ENCODE data around the gene RBMS3. TPM values are rescaled to one million over a fixed set of nuclear protein-coding genes. Genes with fewer than 3 reads are reported as not detected.
"Not testable (repeated sequence)": the region's sequence is repeated elsewhere in the genome, so short reads cannot be mapped to it uniquely, and the experiment has no call there.

The RBMS3 gene
- total RNA-seq, 2 donors from 2014 or later, result 87.1 to 109 TPM

DNA sequence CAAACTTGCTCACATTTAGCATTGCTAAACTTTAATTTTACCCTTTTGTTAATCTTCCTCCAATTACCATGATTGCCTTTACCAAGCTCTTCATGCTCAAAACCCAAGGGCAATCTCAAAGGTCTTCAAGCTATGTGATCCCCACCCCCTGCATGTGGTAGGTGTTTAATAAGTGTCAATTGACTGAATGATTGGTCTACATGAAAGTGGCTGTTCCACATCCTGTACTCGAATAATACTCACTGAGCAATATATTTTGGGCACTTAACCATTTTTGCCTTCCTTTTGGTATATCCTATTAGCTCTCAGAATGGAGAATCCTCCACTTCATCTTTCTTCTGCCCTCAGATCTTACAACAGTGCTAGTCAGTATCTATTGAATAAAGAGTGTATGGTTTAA lies 17.1 kb downstream of the RBMS3 start:
- intact Hi-C loops (cut with DNase I), result loop anchor here in 1 of 2 donors (10.0 kb wide), 1 partner anchor 47 kb away; no protein-coding TSS in a partner anchor
- no peak for DNase-seq (ENCODE audit: low spot score)

DNA sequence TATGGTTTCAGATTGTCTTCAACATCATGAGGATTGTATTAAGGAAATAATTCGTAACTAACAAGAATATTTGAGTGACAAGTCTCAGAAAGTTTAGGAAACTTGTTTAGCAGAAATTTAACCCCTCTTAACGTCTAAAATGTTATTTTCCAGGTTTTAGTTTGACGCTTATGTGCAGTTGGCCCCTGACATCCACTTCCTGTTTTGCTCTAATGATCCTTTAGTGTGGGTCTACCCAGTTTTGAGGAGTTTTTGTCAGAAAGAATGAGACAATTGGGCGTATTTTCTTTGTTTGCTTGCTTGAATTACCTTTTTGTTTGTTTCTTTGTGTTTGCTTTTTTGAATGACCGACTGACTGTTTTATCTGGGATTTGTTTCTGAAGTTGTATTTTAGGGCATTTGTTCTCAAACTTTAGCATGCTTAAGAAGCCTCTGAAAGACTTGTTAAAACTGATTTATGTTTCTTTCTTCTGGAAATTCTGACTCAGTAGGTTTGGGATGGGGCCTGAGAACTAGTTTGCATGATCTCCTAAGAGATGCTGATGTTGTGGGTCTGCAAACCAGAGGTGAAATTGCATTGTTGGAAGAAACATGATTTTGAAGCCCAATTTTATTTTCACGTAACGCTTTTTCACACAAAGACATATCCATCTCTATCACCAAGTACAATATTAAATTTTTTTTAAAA lies 20.6 kb downstream of the RBMS3 start:
- DNase-seq (ENCODE audit: low spot score), result no peak
- intact Hi-C loops (cut with DNase I), result no loop called here

DNA sequence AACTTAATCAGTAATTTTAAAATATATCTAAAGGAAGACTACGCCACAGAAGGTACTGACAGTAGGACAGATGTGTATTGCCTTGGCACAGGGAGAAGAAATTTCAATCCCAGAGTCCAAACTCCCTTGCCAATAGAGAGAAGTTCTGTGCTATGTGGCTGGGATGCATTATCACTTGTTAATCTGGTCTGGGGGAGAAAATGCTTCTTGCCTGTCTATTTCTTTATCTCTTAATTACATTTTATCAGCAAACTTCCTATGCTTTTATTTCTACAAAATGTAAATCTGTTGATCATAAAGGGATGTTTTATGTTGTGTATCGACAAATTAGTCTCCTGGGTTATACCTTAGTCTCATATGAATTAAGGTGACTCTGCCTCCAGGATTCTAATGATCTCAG lies 21.7 kb downstream of the RBMS3 start:
- DNase-seq (ENCODE audit: low spot score), result no peak
- intact Hi-C loops (cut with DNase I), result no loop called here

DNA sequence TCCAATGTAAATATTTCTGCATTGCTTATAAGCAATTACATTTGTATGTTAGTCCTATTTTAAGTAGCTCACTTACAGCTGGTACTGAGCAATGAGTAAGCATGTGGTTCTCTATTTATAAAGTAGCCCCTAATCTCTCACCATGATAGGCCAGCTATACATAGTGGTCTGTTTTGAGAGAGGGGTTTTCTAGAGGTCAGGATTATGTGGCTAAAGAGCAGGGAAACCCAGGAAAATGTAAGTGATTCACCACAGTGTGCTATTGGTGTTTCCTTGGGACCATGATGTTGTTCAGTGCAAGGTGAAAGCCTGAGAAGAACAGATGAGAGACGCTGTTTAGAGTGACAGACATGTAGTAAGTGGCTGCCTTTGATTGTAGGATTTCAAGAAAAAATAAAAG lies 26.4 kb downstream of the RBMS3 start:
- intact Hi-C loops (cut with DNase I), result no loop called here
- DNase-seq (ENCODE audit: low spot score), result no peak

DNA sequence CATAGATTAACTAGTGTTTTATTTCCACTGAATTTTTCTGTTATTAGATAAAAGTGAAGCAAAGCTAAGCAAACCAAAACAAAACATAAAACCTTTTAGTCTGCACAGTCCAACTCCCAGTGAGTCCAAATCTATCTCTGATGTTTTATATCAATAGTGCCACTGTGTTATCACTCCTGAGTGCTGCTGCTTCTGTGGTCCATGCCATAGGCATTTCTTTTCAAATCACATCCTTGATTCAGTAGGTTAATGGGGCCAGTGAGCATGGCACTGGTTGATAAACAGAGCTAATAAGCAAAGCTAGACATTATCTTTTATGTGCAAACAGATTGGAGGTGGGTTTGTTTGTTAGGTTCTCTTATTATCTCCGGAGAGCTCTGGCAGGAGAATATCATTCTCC lies 30.0 kb downstream of the RBMS3 start:
- DNase-seq (ENCODE audit: low spot score), result no peak
- intact Hi-C loops (cut with DNase I), result no loop called here

DNA sequence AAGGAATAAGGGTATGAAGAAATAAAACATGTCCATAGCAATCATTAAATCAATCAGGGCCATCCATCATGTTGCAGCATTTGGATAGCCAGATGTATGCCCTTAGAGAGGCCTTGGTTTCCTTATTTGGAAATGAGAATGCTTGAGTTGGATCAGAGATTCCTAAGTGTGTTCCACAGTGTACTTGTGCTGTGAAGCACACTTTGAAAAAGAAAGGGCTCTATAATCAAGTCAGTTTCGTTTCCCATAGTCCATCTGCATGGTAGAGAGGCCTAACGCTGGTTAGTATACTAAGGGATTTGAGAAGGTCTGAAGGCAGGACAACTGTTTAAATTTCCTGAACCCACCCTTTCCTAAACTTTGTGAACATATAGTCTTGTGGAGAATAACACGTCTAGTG lies 30.9 kb downstream of the RBMS3 start:
- intact Hi-C loops (cut with DNase I), result no loop called here
- no peak for DNase-seq (ENCODE audit: low spot score)

DNA sequence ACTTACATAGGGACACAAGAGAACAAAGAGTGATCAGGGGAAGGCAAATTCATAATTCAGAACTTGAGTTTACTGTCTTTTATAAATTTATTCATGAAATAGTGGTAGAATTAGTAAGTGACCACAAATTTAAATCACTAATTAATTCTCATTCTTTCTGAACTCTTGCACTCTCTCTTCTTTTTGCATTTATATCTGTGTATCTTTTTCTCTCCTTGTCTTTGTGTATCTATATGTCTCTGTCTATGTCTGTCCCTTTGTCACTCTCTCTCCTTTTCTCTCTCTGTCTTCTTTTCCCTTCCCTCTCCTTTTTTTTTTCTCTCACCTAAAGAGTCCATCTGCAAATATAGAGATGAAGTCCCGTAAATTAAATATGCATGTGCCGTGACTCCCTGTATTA lies 31.5 kb downstream of the RBMS3 start:
- no peak for DNase-seq (ENCODE audit: low spot score)
- intact Hi-C loops (cut with DNase I), result no loop called here

DNA sequence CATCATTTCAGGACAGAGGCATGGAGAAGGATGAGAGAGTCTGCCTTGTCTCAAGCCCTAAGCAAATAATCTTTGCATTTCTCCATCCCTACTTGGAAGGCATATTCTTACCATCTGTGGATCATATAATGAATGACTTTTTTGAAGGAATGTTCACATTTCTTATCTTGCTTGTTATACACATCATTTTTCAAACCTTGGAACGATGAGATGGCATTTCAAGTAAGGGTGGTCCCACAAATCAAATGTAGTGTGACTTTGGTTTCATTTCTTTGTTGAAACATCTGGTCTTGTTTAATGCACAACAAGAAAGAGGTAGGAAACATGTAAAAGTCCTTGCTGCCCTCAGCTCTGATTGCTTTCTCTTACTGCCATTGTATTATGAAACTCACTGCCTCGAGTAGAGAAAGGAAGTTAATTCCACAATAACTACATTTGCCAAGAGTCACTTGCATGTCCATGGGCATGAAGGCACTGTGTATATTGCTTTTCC lies 32.1 kb downstream of the RBMS3 start:
- intact Hi-C loops (cut with DNase I), result no loop called here
- no peak for DNase-seq (ENCODE audit: low spot score)

DNA sequence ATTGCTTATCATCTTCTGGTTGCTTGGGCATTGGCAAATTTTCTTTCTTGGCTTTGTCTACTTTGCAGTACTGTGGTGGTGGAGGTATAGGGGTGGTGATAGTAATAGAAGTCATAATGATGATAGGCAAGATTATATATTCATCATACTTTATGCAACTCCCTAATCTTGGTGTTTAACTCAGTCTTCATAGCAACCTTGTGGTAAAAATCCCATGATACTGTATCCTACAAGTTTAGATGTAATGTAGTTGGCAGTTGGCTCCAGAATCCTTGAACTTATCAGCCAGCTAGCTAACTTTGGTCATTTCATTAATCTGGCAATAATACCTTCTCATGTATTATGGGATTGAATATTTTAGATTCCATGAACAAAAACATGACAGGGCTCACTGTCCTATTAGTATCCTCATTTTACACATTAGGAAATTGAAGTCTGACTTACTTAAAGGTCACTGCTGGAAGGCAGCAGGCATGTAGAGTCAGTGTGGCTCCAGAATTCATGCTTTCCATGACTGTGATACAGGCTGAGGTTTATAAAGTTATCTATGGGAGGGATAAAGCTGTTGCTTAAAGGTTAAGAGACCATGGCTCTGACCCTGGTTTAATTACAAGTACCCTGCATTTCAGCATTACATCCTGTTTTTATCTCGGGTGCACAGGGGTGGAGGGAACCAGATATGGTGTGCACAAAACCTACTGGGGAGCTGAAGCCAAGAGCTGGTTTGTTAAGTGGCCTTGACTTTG lies 33.3 kb downstream of the RBMS3 start:
- intact Hi-C loops (cut with DNase I), result no loop called here
- DNase-seq (ENCODE audit: low spot score), result no peak

DNA sequence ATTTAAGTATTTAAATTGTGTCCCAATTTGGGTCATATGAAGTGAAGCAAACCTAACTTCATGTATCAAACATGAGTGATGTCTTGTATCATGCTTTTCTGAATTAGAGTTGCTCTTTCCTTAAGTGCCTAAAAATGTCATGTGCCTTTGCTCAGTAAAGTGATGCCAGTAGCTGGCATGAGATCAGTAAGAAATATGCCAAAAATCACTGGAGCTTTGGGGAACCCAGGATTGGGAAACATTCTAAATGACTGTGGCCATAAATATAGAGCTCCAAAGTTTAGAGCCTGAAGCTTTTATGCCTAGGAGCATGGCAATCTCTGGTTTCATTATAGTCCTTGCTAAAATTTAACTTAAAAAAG lies 33.8 kb downstream of the RBMS3 start:
- no peak for DNase-seq (ENCODE audit: low spot score)
- intact Hi-C loops (cut with DNase I), result no loop called here

DNA sequence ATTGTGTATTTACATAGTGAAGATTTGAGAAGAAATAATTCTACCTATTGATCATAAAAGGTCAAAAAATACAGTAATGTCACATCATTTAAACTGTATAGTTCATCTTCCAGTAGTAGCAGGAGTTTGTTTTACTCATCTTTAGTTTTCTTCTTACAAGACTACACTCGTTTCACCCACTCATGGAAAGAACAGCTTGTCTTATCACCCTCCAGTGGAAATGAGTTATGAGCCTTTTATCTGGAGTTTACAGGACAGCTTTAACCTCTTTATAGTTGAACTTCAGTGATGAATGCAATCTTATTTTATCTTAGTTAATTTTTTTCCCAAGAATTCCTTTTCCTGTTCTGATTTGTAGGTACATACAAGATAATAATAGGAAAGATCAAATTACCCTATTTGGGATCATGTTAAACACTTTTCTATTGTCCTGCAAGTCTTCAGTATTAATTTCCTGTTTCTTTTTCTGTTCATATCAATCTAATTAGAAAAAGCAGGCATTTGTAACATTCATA lies 36.8 kb downstream of the RBMS3 start:
- intact Hi-C loops (cut with DNase I), result no loop called here
- no peak for DNase-seq (ENCODE audit: low spot score)

DNA sequence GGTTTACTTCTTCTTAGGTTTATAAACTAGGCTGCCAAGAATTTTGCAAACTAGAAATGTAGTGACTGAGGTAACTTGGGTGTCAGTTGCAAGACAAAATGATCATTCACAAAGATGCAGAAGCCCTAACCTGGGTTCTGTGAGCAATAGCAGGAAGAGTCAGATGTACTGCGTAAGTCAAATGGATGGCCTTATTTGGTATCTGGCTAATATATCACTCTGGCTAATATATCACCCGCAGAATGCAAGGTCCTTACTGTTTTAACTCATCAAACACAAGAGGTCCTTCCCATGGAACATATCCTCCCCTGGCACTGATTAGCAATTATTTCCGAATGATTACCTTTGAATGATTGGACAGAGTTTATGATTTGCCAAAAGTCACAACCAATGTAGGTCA lies 37.4 kb downstream of the RBMS3 start:
- intact Hi-C loops (cut with DNase I), result no loop called here
- DNase-seq (ENCODE audit: low spot score), result no peak

DNA sequence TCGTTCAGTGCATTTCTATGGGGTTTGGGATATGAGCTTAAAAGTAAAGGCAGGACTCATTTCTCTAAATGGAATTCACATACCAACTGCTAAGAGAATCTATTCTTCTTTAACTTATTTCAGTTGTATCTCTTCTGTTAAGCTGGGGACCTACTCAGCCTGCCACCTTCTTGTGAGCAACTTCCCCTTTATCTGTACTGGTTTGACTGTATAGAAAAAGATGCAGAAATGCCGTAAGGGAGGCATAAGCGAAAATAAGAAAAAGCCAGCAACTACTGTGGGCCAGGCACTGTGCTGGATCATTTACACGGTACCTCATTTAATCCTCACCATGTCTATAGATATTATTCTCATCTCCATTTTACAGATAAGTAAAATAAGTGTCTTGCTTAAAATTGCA lies 38.4 kb downstream of the RBMS3 start:
- DNase-seq (ENCODE audit: low spot score), result no peak
- intact Hi-C loops (cut with DNase I), result no loop called here

DNA sequence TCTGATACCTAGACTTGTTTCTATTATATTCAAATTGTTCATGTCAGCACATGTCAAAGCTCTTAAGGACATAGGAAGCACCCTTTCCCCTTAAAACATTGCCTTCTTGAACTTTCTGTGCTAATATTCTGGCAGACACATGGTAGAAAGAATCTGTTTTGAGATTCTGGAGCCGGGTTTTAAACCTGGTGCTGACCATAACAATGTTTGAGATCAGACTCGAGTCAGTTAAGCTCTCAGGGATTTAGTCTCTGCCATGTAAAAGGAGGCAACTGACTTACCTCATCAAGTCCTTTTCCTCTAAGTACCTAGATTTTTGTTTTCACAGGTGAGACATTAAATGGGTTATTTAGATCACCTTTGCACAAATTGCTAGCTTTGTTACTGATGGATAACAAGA lies 38.9 kb downstream of the RBMS3 start:
- intact Hi-C loops (cut with DNase I), result no loop called here
- DNase-seq (ENCODE audit: low spot score), result no peak

DNA sequence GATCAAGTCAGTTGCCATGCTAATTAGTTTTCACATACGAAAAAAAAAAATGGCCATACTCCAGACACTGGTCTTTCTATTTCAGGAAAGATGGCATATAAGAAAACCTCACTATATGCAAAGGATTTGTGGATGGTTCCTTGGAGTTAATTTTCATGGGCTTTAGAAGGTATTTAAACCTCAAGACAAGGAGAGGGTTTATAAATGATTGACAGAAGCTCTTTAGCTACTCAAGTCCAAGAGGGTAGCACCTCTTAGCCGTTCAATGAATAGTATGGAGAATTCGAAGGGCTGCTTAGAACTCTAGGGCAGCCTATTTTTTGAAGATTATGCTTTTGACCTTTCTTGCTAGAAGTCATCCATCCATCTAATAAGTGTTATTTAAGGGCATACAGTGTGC lies 41.7 kb downstream of the RBMS3 start:
- no peak for DNase-seq (ENCODE audit: low spot score)
- intact Hi-C loops (cut with DNase I), result no loop called here

DNA sequence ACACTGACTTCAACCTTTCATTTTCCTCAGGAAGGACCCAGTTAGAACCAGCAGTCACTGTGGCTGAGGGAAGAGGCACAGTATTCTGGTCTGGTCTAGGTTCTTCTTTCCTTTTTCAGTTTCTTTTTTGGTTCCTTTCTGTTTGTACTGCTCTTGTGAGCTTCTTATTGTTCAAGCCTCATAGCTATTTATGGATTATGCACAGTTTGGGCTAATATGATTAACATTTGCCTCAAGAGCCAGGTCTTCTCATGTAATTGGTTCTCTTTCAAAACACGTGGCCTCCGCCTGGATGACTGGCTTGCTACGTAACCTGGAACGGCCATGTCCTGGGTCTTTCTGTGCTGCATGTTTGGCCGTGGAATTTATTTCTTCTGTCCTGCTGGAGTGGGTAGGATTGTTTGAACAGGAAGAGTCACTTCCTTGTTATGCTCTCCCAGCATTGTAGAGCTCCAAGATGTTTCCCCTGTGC lies 43.3 kb downstream of the RBMS3 start:
- intact Hi-C loops (cut with DNase I), result no loop called here
- DNase-seq (ENCODE audit: low spot score), result peak; percentile 84

DNA sequence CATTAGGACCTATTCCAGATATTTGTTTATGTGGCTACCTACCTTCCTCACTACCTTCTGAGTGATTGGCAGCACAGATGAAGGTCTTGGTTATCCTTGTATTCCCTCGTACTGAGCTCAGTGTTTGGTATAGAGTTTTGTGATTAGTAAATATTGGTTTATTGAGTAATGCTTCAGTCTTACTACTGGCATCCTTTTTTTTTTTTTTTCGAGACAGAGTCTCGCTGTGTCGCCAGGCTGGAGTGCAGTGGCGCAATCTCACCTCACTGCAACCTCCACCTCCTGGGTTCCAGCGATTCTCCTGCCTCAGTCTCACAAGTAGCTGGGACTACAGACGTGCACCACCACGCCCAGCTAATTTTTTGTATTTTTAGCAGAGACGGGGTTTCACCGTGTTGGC lies 45.7 kb downstream of the RBMS3 start:
- DNase-seq (ENCODE audit: low spot score), result not testable (repeated sequence)

DNA sequence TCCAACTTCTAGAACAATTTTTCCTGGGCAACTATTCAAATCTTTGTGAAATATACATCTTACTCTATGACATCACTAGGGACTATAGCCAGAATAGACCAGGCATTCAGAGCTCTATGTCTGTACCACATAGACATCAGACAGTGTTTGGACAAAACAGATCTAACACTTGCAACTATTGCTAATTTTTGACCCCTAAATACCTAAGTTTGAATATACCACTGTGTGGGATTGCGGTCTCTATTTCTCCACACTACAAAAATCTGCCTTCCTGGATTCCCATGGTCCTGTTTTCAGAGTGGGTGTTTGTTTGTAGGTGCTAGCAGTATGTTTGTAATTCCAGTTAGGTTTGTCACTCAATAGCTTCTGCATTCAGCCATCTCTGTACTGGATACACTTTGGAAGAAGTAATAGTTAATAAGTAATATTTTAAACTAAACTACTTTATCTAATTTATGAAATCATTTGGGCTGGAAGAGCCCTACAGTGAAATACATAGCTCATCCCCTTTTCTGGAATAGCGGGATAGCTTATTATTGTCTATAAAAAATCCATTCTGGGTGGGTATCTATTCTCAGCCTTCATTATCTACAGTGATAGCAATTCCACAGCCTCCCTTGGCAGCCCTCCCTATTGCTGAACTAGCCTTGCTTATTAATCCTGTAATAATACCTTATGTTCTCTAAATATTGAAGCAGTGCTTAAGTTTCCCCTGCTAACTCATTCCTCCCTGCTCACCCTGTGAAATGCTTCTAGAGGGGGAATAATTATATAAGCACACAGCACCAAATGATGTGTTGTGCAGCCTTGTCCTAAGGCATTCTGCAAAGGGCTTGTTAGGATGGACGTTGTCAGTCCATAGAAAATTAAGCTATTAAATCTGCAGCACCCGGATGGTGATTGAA lies 49.4 kb downstream of the RBMS3 start:
- DNase-seq (ENCODE audit: low spot score), result no peak
- intact Hi-C loops (cut with DNase I), result loop anchor here in 1 of 2 donors (5.0 kb wide), 1 partner anchor 38 kb away; no protein-coding TSS in a partner anchor

More for the DNA sequence above, 45.7 kb downstream of the RBMS3 start:
- intact Hi-C loops (cut with DNase I), result loop anchor here in 1 of 2 donors (5.0 kb wide), 1 partner anchor 34 kb away; no protein-coding TSS in a partner anchor

DNA sequence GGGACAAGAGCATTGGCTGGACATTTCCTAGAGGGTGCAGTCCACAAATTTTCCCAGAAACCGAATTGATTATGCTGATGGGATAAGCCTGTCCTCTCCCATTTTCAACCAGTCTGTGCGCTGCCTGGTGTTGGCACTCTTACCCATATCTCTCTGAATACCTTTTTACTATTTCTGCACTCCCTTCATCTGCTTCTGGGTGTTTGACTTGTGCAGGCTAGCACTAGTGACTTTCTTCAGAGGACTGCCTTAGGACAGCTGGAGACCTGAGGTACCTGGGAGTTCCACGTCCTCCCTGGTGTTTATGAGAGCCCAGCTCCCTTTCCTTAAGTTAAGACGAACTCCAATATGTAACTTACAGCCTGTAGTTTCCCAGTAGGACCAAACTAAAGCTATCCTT lies 50.2 kb downstream of the RBMS3 start:
- no peak for DNase-seq (ENCODE audit: low spot score)
- intact Hi-C loops (cut with DNase I), result no loop called here

Data from posterior vena cava (tissue), 2 donors.